ENCODE measurements around the gene PTN.
"Not testable (repeated sequence)": the region's sequence is repeated elsewhere in the genome, so short reads cannot be mapped to it uniquely, and the experiment has no call there.

Gene PTN

GRCh38 chr7:137272249-137272648 is 71.3 kb downstream of the PTN start:
- Histone ChIP-seq H3K27ac (ENCODE audit: low read length) (no peak overlapping the region), H3K4me3 (ENCODE audit: low read length) (no peak overlapping the region), H4K20me1 (ENCODE audit: insufficient read depth, low read length) (no peaks in the 10 kb centered on the region), H3K27me3 (replicated peaks; ENCODE audit: insufficient read depth, low read length) (no peaks in the 10 kb centered on the region), H3K4me2 (ENCODE audit: low read depth, low read length) (no peak overlapping the region), H3K9ac (ENCODE audit: low read length) (no peak overlapping the region), H3K9me2 (replicated peaks; ENCODE audit: insufficient read depth, low read length) (no peaks in the 10 kb centered on the region), H3K9me3 (replicated peaks; ENCODE audit: insufficient read depth, low read length) (no peaks in the 10 kb centered on the region), H3K79me2 (ENCODE audit: low read length) (no peaks in the 10 kb centered on the region), H3F3A (ENCODE audit: insufficient read depth, low read length) (no peaks in the 10 kb centered on the region), H2AFZ (ENCODE audit: low read length) (no peak overlapping the region), H3K36me3 (replicated peaks; ENCODE audit: insufficient read depth, low read length) (no peaks in the 10 kb centered on the region), H3K4me1 (ENCODE audit: low read length) (no peaks in the 10 kb centered on the region)
- TF ChIP-seq EZH2 (optimal IDR thresholded peaks at IDR 0.05; ENCODE audit: low read depth, low read length) (no peak), CTCF (IDR thresholded peaks at IDR 0.05; ENCODE audit: low read length) (no peak), EZH2phosphoT487 (IDR thresholded peaks at IDR 0.05; ENCODE audit: low read length) (no peak)
- no peak for DNase-seq

- Histone ChIP-seq H3K9me3 (replicated peaks; ENCODE audit: insufficient read depth, low read length) (no peaks in the 10 kb centered on the region), H3K9ac (ENCODE audit: low read length) (no peak overlapping the region), H3K36me3 (replicated peaks; ENCODE audit: insufficient read depth, low read length) (no peaks in the 10 kb centered on the region), H3K4me1 (ENCODE audit: low read length) (no peaks in the 10 kb centered on the region), H3K4me3 (ENCODE audit: low read length) (no peak overlapping the region), H3K27ac (ENCODE audit: low read length) (no peak overlapping the region), H3K79me2 (ENCODE audit: low read length) (no peaks in the 10 kb centered on the region), H3K4me2 (ENCODE audit: low read depth, low read length) (no peak overlapping the region), H3F3A (ENCODE audit: insufficient read depth, low read length) (no peaks in the 10 kb centered on the region), H4K20me1 (ENCODE audit: insufficient read depth, low read length) (no peaks in the 10 kb centered on the region), H3K27me3 (replicated peaks; ENCODE audit: insufficient read depth, low read length) (no peaks in the 10 kb centered on the region), H2AFZ (ENCODE audit: low read length) (no peak overlapping the region), H3K9me2 (replicated peaks; ENCODE audit: insufficient read depth, low read length) (no peaks in the 10 kb centered on the region)
- TF ChIP-seq EZH2 (optimal IDR thresholded peaks at IDR 0.05; ENCODE audit: low read depth, low read length) = no peak
- TF ChIP-seq EZH2phosphoT487 (IDR thresholded peaks at IDR 0.05; ENCODE audit: low read length) = no peak
- no peak for TF ChIP-seq CTCF (IDR thresholded peaks at IDR 0.05; ENCODE audit: low read length)
- peak; percentile 37 for DNase-seq
Observed at GRCh38 chr7:137269240-137269639, 74.3 kb downstream of the PTN start.

- not testable (repeated sequence) for H2AFZ ChIP-seq (ENCODE audit: low read length); H3K27ac ChIP-seq (ENCODE audit: low read length); DNase-seq; H3K79me2 ChIP-seq (ENCODE audit: low read length); H3K4me2 ChIP-seq (ENCODE audit: low read depth, low read length); H3K36me3 ChIP-seq (replicated peaks; ENCODE audit: insufficient read depth, low read length); H3K9ac ChIP-seq (ENCODE audit: low read length); H3K27me3 ChIP-seq (replicated peaks; ENCODE audit: insufficient read depth, low read length); H3K9me2 ChIP-seq (replicated peaks; ENCODE audit: insufficient read depth, low read length); H3K4me3 ChIP-seq (ENCODE audit: low read length); H4K20me1 ChIP-seq (ENCODE audit: insufficient read depth, low read length); H3F3A ChIP-seq (ENCODE audit: insufficient read depth, low read length); H3K4me1 ChIP-seq (ENCODE audit: low read length); H3K9me3 ChIP-seq (replicated peaks; ENCODE audit: insufficient read depth, low read length)
Observed at GRCh38 chr7:137268001-137268865, 75.3 kb downstream of the PTN start.

GRCh38 chr7:137266764-137267163 is 76.8 kb downstream of the PTN start:
- Histone ChIP-seq H2AFZ (ENCODE audit: low read length) (no peak overlapping the region), H3K27me3 (replicated peaks; ENCODE audit: insufficient read depth, low read length) (no peaks in the 10 kb centered on the region), H3K9ac (ENCODE audit: low read length) (no peak overlapping the region)

GRCh38 chr7:137265480-137265879 is 78.1 kb downstream of the PTN start:
- H3K4me1 ChIP-seq (ENCODE audit: low read length); H3K27me3 ChIP-seq (replicated peaks; ENCODE audit: insufficient read depth, low read length); DNase-seq; H3K9me3 ChIP-seq (replicated peaks; ENCODE audit: insufficient read depth, low read length); H3K9me2 ChIP-seq (replicated peaks; ENCODE audit: insufficient read depth, low read length); H3K4me2 ChIP-seq (ENCODE audit: low read depth, low read length); H3K4me3 ChIP-seq (ENCODE audit: low read length); H3K9ac ChIP-seq (ENCODE audit: low read length); H3F3A ChIP-seq (ENCODE audit: insufficient read depth, low read length); H4K20me1 ChIP-seq (ENCODE audit: insufficient read depth, low read length); H3K36me3 ChIP-seq (replicated peaks; ENCODE audit: insufficient read depth, low read length); H2AFZ ChIP-seq (ENCODE audit: low read length); H3K27ac ChIP-seq (ENCODE audit: low read length); H3K79me2 ChIP-seq (ENCODE audit: low read length): not testable (repeated sequence)

More at GRCh38 chr7:137266764-137267163, 76.8 kb downstream of the PTN start:
- no peaks in the 10 kb centered on the region for H3K9me2 ChIP-seq (replicated peaks; ENCODE audit: insufficient read depth, low read length)
- H3K4me2 ChIP-seq (ENCODE audit: low read depth, low read length) = no peak overlapping the region
- H3K36me3 ChIP-seq (replicated peaks; ENCODE audit: insufficient read depth, low read length) = no peaks in the 10 kb centered on the region
- no peaks in the 10 kb centered on the region for H4K20me1 ChIP-seq (ENCODE audit: insufficient read depth, low read length)
- H3F3A ChIP-seq (ENCODE audit: insufficient read depth, low read length) = no peaks in the 10 kb centered on the region
- no peaks in the 10 kb centered on the region for H3K9me3 ChIP-seq (replicated peaks; ENCODE audit: insufficient read depth, low read length)
- no peak overlapping the region for H3K4me3 ChIP-seq (ENCODE audit: low read length)
- no peak for DNase-seq
- H3K4me1 ChIP-seq (ENCODE audit: low read length) = no peaks in the 10 kb centered on the region
- TF ChIP-seq CTCF (IDR thresholded peaks at IDR 0.05; ENCODE audit: low read length) (no peak), EZH2 (optimal IDR thresholded peaks at IDR 0.05; ENCODE audit: low read depth, low read length) (no peak), EZH2phosphoT487 (IDR thresholded peaks at IDR 0.05; ENCODE audit: low read length) (no peak)
- no peaks in the 10 kb centered on the region for H3K79me2 ChIP-seq (ENCODE audit: low read length)
- H3K27ac ChIP-seq (ENCODE audit: low read length) = no peak overlapping the region
